Uterus (tissue), 2 donors: ENCODE data around the gene SH3BP5.

Source experiments
- POLR2A ChIP-seq, 2 donors: fragments of 450-650 bp; IDR thresholded peaks; one replicate each; pipeline ENCODE4 v1.6.1; 2016; ENCODE audit warnings: antibody characterized with exemption in 2 of 2, mild to moderate bottlenecking in 1 of 2, moderate library complexity in 1 of 2
- TF ChIP-seq, protein P1 (sequence below), 4 experiments: fragments of 200-600 bp in 2 of 4; fragments of 450-650 bp in 2 of 4; sonication (generic) in 2 of 4; IDR thresholded peaks; one replicate each; pipeline ENCODE4 v1.5.1; 2016 to 2019; ENCODE audit warnings: antibody characterized with exemption in 4 of 4, mild to moderate bottlenecking in 2 of 4, moderate library complexity in 1 of 4

- TF ChIP-seq, protein P1, sequence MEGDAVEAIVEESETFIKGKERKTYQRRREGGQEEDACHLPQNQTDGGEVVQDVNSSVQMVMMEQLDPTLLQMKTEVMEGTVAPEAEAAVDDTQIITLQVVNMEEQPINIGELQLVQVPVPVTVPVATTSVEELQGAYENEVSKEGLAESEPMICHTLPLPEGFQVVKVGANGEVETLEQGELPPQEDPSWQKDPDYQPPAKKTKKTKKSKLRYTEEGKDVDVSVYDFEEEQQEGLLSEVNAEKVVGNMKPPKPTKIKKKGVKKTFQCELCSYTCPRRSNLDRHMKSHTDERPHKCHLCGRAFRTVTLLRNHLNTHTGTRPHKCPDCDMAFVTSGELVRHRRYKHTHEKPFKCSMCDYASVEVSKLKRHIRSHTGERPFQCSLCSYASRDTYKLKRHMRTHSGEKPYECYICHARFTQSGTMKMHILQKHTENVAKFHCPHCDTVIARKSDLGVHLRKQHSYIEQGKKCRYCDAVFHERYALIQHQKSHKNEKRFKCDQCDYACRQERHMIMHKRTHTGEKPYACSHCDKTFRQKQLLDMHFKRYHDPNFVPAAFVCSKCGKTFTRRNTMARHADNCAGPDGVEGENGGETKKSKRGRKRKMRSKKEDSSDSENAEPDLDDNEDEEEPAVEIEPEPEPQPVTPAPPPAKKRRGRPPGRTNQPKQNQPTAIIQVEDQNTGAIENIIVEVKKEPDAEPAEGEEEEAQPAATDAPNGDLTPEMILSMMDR (IDR thresholded peaks at IDR 0.05), result no peak
- no peak for TF ChIP-seq POLR2A (IDR thresholded peaks at IDR 0.05)
Observed at GRCh38 chr3:15331606-15332404, 581 bp downstream of the SH3BP5 start.
